ENCODE measurements around the gene PFDN6. TPM values are rescaled to one million over a fixed set of nuclear protein-coding genes. Genes with fewer than 3 reads are reported as not detected.

The PFDN6 gene
- total and polyA plus RNA-seq, 2 of the 13 experiments (the other 11 are each of a cell fraction or from before 2014, with no cell fraction given) = 75.5 to 87.0 TPM

DNA sequence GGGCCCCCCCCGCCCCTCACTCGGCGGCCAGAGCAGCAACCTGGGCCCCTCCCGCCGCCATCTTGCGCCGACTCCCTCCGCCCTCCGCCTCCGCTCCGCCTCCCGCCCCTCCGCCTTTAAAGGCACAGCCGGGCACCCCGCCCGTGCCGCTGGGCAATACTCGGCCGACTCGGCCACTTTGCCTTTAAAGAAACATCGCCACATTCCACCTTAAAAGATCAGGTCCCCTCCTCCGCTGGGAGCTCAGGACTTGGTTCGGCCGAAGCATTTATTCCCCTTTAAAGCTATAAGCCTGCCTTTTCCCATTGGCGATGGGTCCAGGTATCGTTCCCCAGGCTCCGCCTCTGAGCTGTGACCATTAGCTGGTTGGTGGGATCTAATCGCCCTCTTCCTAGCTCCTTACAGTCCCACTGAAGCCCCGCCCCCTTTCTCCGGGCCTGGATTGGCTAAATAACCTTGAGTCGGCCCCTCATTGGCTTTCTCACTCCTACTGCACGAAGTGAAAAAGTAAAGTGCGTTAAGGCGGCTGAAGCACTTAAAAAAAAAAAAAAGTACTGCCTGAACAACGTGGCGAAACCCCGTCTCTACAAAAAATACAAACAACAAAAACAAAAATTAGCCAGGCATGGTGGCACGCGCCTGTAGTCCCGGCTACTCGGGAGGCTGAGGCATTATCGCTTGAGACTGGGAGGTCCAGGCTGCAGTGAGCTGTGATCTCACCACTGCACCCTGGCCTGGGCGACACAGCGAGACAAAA, 28.4 kb downstream of the PFDN6 start, which contains the start of gene ZBTB22 (continued):
- TF ChIP-seq, protein P1, sequence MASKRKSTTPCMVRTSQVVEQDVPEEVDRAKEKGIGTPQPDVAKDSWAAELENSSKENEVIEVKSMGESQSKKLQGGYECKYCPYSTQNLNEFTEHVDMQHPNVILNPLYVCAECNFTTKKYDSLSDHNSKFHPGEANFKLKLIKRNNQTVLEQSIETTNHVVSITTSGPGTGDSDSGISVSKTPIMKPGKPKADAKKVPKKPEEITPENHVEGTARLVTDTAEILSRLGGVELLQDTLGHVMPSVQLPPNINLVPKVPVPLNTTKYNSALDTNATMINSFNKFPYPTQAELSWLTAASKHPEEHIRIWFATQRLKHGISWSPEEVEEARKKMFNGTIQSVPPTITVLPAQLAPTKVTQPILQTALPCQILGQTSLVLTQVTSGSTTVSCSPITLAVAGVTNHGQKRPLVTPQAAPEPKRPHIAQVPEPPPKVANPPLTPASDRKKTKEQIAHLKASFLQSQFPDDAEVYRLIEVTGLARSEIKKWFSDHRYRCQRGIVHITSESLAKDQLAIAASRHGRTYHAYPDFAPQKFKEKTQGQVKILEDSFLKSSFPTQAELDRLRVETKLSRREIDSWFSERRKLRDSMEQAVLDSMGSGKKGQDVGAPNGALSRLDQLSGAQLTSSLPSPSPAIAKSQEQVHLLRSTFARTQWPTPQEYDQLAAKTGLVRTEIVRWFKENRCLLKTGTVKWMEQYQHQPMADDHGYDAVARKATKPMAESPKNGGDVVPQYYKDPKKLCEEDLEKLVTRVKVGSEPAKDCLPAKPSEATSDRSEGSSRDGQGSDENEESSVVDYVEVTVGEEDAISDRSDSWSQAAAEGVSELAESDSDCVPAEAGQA (IDR thresholded peaks at IDR 0.05; ENCODE audit: low read depth) = peak; percentile 49; the same call in 1 of the 2 replicates
- TF ChIP-seq, protein P1 (CRISPR knock-in tag; IDR thresholded peaks at IDR 0.05; ENCODE audit: borderline replicate concordance) = no peak
- TF ChIP-seq, protein P2, sequence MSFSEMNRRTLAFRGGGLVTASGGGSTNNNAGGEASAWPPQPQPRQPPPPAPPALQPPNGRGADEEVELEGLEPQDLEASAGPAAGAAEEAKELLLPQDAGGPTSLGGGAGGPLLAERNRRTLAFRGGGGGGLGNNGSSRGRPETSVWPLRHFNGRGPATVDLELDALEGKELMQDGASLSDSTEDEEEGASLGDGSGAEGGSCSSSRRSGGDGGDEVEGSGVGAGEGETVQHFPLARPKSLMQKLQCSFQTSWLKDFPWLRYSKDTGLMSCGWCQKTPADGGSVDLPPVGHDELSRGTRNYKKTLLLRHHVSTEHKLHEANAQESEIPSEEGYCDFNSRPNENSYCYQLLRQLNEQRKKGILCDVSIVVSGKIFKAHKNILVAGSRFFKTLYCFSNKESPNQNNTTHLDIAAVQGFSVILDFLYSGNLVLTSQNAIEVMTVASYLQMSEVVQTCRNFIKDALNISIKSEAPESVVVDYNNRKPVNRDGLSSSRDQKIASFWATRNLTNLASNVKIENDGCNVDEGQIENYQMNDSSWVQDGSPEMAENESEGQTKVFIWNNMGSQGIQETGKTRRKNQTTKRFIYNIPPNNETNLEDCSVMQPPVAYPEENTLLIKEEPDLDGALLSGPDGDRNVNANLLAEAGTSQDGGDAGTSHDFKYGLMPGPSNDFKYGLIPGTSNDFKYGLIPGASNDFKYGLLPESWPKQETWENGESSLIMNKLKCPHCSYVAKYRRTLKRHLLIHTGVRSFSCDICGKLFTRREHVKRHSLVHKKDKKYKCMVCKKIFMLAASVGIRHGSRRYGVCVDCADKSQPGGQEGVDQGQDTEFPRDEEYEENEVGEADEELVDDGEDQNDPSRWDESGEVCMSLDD (CRISPR knock-in tag; IDR thresholded peaks at IDR 0.05; ENCODE audit: borderline replicate concordance) = no peak
- TF ChIP-seq BRCA1 (CRISPR knock-in tag; IDR thresholded peaks at IDR 0.05) (no peak), ZSCAN25 (CRISPR knock-in tag; IDR thresholded peaks at IDR 0.05) (no peak), PPARG (CRISPR knock-in tag; conservative IDR thresholded peaks at IDR 0.05) (0 out of 2 replicates have a peak, but pooled peaks have one; percentile 16), HNRNPLL (IDR thresholded peaks at IDR 0.05; ENCODE audit: low read depth, low read length, poor library complexity, severe bottlenecking) (peak; percentile 64), ZNF761 (CRISPR knock-in tag; conservative IDR thresholded peaks at IDR 0.05) (no peak), LCORL (IDR thresholded peaks at IDR 0.05) (no peak), LCORL (CRISPR knock-in tag; IDR thresholded peaks at IDR 0.05) (0 out of 2 replicates have a peak, but pooled peaks have one; percentile 17)
- TF ChIP-seq, protein P3, sequence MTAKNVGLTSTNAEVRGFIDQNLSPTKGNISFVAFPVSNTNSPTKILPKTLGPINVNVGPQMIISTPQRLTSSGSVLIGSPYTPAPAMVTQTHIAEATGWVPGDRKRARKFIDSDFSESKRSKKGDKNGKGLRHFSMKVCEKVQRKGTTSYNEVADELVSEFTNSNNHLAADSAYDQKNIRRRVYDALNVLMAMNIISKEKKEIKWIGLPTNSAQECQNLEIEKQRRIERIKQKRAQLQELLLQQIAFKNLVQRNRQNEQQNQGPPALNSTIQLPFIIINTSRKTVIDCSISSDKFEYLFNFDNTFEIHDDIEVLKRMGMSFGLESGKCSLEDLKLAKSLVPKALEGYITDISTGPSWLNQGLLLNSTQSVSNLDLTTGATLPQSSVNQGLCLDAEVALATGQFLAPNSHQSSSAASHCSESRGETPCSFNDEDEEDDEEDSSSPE (CRISPR knock-in tag; IDR thresholded peaks at IDR 0.05) = peak; percentile 50; the same call in 1 of the 2 replicates
- TF ChIP-seq, protein P4, sequence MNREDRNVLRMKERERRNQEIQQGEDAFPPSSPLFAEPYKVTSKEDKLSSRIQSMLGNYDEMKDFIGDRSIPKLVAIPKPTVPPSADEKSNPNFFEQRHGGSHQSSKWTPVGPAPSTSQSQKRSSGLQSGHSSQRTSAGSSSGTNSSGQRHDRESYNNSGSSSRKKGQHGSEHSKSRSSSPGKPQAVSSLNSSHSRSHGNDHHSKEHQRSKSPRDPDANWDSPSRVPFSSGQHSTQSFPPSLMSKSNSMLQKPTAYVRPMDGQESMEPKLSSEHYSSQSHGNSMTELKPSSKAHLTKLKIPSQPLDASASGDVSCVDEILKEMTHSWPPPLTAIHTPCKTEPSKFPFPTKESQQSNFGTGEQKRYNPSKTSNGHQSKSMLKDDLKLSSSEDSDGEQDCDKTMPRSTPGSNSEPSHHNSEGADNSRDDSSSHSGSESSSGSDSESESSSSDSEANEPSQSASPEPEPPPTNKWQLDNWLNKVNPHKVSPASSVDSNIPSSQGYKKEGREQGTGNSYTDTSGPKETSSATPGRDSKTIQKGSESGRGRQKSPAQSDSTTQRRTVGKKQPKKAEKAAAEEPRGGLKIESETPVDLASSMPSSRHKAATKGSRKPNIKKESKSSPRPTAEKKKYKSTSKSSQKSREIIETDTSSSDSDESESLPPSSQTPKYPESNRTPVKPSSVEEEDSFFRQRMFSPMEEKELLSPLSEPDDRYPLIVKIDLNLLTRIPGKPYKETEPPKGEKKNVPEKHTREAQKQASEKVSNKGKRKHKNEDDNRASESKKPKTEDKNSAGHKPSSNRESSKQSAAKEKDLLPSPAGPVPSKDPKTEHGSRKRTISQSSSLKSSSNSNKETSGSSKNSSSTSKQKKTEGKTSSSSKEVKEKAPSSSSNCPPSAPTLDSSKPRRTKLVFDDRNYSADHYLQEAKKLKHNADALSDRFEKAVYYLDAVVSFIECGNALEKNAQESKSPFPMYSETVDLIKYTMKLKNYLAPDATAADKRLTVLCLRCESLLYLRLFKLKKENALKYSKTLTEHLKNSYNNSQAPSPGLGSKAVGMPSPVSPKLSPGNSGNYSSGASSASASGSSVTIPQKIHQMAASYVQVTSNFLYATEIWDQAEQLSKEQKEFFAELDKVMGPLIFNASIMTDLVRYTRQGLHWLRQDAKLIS (CRISPR knock-in tag; IDR thresholded peaks at IDR 0.05) = no peak
- TF ChIP-seq, protein P5, sequence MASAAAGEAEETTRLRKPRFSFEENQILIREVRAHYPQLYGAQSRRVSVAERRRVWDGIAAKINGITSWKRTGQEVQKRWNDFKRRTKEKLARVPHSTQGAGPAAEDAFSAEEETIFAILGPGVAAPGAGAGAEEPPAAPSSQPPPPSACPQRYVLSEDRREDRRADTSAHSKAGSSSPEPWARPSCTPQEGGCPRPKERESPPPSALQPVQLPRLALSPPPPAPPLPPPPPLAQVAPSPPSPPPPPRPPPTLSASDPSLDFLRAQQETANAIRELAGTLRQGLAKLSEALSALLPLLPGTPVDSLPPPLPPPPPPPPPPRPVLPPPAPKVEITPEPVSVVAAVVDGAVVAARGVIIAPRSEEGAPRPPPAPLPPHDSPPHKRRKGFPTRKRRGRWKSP (CRISPR knock-in tag; IDR thresholded peaks at IDR 0.05) = no peak
